ENCODE results near the gene VIL1.

The VIL1 gene

DNA sequence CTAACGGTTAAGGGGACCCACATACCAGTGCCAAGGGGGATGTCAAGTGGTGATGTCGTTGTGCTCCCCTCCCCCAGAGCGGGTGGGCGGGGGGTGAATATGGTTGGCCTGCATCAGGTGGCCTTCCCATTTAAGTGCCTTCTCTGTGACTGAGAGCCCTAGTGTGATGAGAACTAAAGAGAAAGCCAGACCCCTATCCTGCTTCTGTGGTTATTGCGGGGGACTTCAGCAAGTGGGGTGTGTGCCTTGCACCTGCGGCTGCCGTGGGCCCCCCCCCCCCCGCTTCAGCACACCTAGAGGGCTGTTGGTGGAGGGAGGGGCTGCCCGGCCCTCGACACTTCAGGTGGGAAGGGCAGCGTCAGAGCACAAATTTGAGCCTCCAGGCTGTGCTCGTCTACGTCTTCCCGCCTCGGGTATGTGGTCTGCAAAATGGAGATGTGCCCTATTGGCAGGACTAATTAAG lies 13.1 kb upstream of the VIL1 start:
- DNase-seq: peak; percentile 74

- DNase-seq: peak; percentile 93
Observed at GRCh38 chr2:218406209-218406948, 12.5 kb upstream of the VIL1 start.

- DNase-seq: no peak
Observed at GRCh38 chr2:218406949-218407618, 11.8 kb upstream of the VIL1 start.

GRCh38 chr2:218407717-218408116 lies 11.2 kb upstream of the VIL1 start:
- no peak for DNase-seq

- DNase-seq: no peak
Observed at GRCh38 chr2:218418321-218418716, 604 bp upstream of the VIL1 start.

- no peak for DNase-seq
Observed at GRCh38 chr2:218419630-218420216, 800 bp downstream of the VIL1 start.

GRCh38 chr2:218421027-218421426 lies 2.1 kb downstream of the VIL1 start:
- DNase-seq: no peak

GRCh38 chr2:218422403-218423086 lies 3.6 kb downstream of the VIL1 start:
- no peak for DNase-seq

- no peak for DNase-seq
Observed at GRCh38 chr2:218423584-218423983, 4.7 kb downstream of the VIL1 start.

GRCh38 chr2:218425531-218425930 lies 6.6 kb downstream of the VIL1 start:
- no peak for DNase-seq

DNA sequence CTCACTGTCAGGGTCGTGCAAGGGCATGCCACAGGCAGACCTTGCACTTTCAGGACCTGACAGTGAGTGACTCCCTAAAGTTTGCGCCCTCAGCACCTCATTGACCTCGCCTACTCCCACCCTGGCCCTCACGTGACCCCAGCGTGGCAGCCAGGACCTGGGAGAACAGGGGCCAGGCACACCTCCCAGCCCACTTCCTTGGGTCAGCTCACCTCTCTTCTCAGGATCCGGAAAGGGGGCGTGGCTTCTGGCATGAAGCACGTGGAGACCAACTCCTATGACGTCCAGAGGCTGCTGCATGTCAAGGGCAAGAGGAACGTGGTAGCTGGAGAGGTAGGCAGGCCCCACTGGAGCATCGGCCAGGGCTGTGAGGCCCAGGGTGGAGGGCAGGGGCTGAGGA lies 8.8 kb downstream of the VIL1 start:
- no peak for DNase-seq

- no peak for DNase-seq
Observed at GRCh38 chr2:218428846-218429558, 10.1 kb downstream of the VIL1 start.

- DNase-seq: no peak
Observed at GRCh38 chr2:218429911-218430692, 11.2 kb downstream of the VIL1 start.

- no peak for DNase-seq
Observed at GRCh38 chr2:218430721-218431120, 11.8 kb downstream of the VIL1 start.

GRCh38 chr2:218431878-218432277 lies 13.0 kb downstream of the VIL1 start:
- DNase-seq: no peak

GRCh38 chr2:218432676-218433365 lies 13.9 kb downstream of the VIL1 start:
- DNase-seq: no peak

GRCh38 chr2:218434456-218434855 lies 15.5 kb downstream of the VIL1 start:
- no peak for DNase-seq

- DNase-seq: no peak
Observed at GRCh38 chr2:218435003-218435982, 16.4 kb downstream of the VIL1 start.

- DNase-seq: no peak
Observed at GRCh38 chr2:218436992-218437391, 18.1 kb downstream of the VIL1 start.

DNA sequence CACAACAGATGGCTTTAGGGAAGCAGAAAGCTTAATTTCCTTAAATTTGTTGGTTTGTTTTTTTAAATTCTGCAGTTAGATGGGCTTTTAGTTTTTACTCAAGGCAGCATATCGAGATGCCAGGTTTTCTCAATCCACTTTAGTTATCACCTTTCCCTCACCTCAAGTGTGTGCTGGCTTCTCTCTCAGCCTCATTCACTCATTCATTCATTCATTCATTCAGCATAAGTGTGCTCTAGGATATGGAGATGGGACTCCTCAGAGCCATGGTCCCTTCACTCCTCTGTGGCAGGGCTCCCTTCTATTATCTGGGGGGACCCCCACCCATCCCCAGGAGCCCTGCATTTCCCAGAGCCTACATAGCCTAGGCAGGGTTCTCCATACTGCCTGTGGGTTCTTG lies 19.0 kb downstream of the VIL1 start:
- no peak for DNase-seq
